Stimulated activated CD8-positive, alpha-beta memory T cell treated with anti-CD3 and anti-CD28 coated beads, Interleukin-7, amount 100 ng/mL, for 1 hour (primary cell): ENCODE data around the gene TRAPPC5.

Experiments used
- DNase-seq, 2 donors: peaks; one replicate each; pipeline ENCODE4 v3.0.0-alpha.2; 2020; ENCODE audit warnings: low read depth in 2 of 2

The TRAPPC5 gene

DNA sequence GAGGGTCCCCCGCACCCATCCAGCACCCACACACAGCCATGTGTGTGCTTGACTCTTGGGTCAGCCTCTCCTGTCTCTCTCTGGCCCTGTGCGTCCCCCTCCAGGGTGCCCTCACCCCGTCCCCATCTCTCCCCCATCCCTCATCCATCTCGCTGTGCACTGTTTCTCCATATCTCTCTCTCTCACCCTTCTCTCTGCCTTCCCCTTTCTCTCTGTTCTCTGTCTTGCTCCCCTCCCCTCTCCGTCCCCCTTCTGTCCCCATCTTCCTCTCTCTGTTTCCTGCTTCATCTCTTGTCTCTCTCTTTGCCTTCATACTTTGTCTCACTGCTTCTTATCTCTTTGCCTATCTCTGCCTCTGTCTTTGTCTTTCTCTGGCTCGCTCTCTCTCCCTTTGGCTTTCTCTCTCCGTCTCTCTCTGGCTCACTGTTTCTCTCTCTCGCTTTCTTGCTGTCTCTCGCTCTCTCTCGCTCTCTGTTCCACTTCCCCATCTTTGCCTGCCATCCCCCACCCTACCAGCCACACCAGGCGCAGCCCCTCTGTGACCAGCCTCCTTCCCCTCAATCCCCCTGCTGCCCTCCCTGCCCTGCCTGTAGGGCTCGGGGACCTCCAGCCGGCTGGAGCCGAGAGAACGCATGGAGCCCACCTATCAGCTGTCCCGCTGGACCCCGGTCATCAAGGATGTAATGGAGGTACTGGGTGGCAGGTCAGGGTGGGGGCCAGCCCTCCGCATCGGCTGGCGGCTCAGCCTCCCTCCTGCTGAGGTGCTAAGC, 34.8 kb upstream of the TRAPPC5 start:
- DNase-seq = no peak

GRCh38 chr19:7646426-7646700, 34.3 kb upstream of the TRAPPC5 start:
- DNase-seq = no peak

GRCh38 chr19:7647156-7647555, 33.5 kb upstream of the TRAPPC5 start:
- no peak for DNase-seq

- DNase-seq = no peak
These were observed 32.2 kb upstream of the TRAPPC5 start for GRCh38 chr19:7648265-7649014.

- no peak for DNase-seq
These were observed 30.5 kb upstream of the TRAPPC5 start for GRCh38 chr19:7650148-7650547.

DNA sequence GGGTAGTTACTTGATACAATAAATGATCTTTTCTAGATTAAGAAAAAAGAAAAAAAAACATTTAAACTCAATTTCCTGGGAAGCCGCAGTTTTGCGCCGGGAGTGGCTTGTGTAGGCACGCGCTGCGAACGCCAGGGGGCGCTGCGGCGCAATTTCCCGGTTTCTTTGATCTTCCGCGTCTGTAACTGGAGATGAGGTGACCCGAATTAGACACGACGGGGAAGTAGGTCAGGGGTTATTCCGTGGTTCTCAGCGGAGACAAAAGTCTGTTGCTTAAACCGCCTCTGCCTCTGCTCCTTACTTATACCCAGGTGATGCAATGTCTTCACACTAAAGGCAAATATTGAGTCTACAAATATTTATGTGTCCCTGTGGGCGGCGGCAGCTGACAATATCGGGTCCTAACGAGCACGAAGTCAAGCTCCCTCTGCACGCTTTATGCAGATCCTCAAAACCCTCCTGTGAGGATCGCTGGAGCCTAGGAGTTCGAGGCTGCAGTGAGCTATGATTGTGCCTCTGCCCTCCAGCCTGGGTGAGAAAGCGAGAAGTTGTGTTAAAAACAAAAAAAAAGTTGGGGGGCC, 28.5 kb upstream of the TRAPPC5 start:
- peak; percentile 69 to 81 for DNase-seq

DNA sequence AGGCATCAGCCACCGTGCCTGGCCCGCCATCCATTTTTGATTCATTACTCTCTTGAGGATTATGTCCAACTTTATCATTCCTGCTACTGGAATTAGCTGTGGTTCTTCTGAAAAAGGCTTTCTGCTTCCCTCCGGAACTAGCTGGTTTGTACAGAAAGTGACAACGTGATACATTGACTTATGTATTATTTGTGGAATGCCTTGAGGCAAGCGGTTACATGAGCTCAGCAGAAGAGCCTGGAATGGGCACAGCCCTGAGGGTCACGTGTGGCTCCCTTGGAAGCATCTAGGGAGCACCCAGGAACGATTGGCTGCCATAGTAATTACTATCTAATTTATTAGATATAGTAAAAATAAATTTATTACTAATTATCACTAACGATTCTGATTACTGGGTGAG, 26.2 kb upstream of the TRAPPC5 start:
- no peak for DNase-seq

DNA sequence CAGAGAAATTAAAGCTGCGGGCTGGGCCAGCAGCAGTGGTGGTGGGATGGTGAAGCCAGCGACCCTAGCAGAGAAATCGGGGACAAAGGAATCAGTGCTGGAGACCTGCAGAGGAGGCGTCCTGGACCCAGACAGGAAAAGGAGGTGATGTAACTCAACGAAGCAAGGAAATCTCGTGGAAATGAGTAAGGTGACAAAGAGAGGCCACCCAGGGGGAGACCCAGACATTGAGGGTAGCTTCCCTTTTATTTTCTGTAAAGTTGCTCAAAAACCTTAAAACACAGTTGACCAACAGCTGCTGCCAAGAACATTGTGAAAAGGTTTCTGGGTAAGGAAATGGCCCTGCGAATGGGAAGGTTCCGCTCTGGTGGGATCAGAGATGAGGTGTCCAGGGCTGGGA, 25.1 kb upstream of the TRAPPC5 start:
- no peak for DNase-seq

- no peak for DNase-seq
These were observed 23.4 kb upstream of the TRAPPC5 start for GRCh38 chr19:7657131-7657751.

DNA sequence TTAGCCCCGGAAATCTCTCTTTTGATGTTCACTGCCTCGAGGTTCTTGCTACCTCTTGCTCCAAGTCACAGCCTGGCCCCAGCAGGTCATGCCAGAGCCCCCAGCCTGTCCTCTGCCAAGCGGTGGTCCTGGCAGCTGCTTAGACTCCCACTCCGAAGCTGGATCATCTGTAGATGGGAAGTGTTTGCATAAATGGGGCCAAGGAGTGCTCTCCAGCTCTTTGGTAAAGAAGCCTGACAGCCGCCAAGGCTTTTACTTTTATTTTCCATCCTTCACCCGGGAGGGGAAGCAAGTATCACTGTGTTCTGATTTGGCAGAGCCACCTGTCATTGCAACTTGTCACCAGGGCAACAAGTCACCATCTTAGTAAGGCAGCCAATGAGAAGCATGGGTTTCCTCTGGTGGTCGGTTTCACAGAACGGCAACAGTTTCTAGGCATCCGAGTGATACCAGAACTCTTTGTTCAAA, 22.4 kb upstream of the TRAPPC5 start:
- no peak for DNase-seq

- DNase-seq = no peak
These were observed 18.7 kb upstream of the TRAPPC5 start for GRCh38 chr19:7661744-7662538.

DNA sequence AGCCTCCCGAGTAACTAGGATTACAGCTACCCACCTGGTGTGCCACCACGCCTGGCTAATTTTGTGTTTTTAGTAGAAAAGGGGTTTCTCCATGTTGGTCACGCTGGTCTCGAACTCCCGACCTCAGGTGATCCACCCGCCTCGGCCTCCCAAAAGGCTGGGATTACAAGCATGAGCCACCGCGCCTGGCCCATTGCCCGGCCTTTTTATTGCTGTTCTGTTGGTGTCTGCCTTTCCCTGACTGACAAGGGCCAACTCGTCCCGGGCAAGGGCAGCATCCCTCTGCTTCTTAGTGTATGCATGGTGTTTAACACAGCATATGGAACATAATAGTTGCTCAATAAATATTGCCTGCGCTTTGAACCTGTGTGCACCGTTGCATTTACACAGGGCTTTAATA, 18.0 kb upstream of the TRAPPC5 start:
- DNase-seq = no peak

DNA sequence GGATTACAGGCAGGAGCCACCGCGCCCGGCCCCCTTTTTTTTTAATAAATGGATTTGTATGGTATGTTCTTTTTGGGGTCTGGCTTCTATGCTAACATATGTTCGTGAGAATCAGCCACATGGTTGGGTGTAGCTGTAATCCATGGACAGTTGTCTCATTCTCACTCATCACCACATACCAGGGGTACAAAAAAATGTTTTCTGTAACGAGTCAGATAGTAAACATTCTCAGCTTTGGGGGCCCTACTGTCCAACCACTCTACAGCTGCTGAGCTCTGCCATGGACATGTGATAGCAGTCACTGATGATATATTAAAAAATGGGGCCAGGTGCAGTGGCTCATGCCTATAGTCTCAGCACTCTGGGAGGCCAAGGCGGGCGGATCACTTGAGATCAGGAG, 16.9 kb upstream of the TRAPPC5 start:
- no peak for DNase-seq

DNA sequence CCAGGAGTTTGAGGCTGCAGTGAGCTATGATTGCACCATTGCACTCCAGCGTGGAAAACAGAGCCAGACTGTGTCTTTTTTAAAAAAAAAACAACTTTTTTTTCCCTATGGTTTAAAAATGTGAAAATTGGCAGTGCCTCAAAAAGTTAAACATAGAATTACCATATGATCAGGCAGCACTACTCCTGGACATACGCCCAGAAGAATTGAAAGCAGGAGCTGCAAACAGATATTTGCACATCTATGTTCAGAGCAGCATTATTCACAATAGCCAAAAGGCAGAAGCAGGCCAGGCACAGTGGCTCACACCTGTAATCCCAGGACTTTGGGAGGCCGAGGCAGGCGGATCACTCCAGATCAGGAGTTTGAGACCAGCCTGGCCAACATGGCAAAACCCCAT, 15.6 kb upstream of the TRAPPC5 start:
- no peak for DNase-seq

GRCh38 chr19:7668842-7669241, 11.8 kb upstream of the TRAPPC5 start, which contains the start of gene RETN:
Gene RETN (plus strand): TSS chr19:7669049. CDS start chr19:7669327, 278 bp downstream.
- no peak for DNase-seq

- no peak for DNase-seq
These were observed 11.0 kb upstream of the TRAPPC5 start for GRCh38 chr19:7669641-7670040.

- DNase-seq = no peak
These were observed 10.4 kb upstream of the TRAPPC5 start for GRCh38 chr19:7670150-7670783.

- no peak for DNase-seq
These were observed 9.8 kb upstream of the TRAPPC5 start for GRCh38 chr19:7670790-7671189.

GRCh38 chr19:7672522-7672921, 8.1 kb upstream of the TRAPPC5 start:
- DNase-seq = no peak

GRCh38 chr19:7674010-7675005, 6.3 kb upstream of the TRAPPC5 start:
- no peak for DNase-seq
